PC-3 (cell line): ENCODE data around the gene SMARCD3. TPM values are rescaled to one million over a fixed set of nuclear protein-coding genes. Genes with fewer than 3 reads are reported as not detected.
A peak's percentile ranks its signal among the peaks of the same experiment; 100 is the strongest.

ENCODE experiments used
- ATAC-seq: fragments of 200-7000 bp; cut with Tn5 transposase; 2 replicates; pipeline ENCODE4 v1.9.1; 2020; ENCODE audit warnings: mild to moderate bottlenecking, moderate library complexity
- BruUV-seq: library from RNA; stranded (reverse); fragments of 400-500 nt; replicated peaks from 2 replicates; lab custom pipeline; 2021; lab: Mats Ljungman, UMichigan
- CTCF ChIA-PET: fragments of 300-600 bp; sonication (Branson Sonifier 250); formaldehyde crosslinking; loops from one replicate; lab custom pipeline; 2022; ENCODE audit warnings: antibody characterized with exemption; lab: Charles Lee
- POLR2A ChIA-PET: fragments of 300-600 bp; sonication (Branson Sonifier 250); formaldehyde crosslinking; loops from one replicate; lab custom pipeline; 2022; ENCODE audit warnings: antibody characterized with exemption; ENCODE audit not compliant: unreplicated experiment; lab: Charles Lee
- DNase-seq: peaks from one replicate; pipeline ENCODE4 v3.0.0-alpha.2; 2015
- H2AFZ ChIP-seq: fragments of 300-600 bp; sonication (generic); 2 replicates; pipeline ENCODE4 v1.6.0; 2016; ENCODE audit warnings: antibody characterized with exemption, low read length
- H3F3A ChIP-seq: fragments of 300-600 bp; sonication (generic); one replicate; pipeline ENCODE4 v1.6.0; 2017; ENCODE audit warnings: antibody characterized with exemption, low read length, control low read depth, mild to moderate bottlenecking; ENCODE audit not compliant: unreplicated experiment
- H3K27ac ChIP-seq: fragments of 300-600 bp; sonication (generic); 2 replicates; pipeline ENCODE4 v1.5.1; 2016; ENCODE audit warnings: mild to moderate bottlenecking, low read length
- H3K27me3 ChIP-seq: fragments of 300-600 bp; sonication (generic); 2 replicates; pipeline ENCODE4 v1.6.1; 2016; ENCODE audit warnings: low read length, mixed read lengths
- H3K36me3 ChIP-seq: fragments of 300-600 bp; sonication (generic); 2 replicates; pipeline ENCODE4 v1.6.1; 2016; ENCODE audit warnings: low read depth, mixed run types, low read length, mixed read lengths
- H3K4me1 ChIP-seq: fragments of 300-600 bp; sonication (generic); 2 replicates; pipeline ENCODE4 v1.5.1; 2016; ENCODE audit warnings: low read length; ENCODE audit not compliant: insufficient read depth
- H3K4me2 ChIP-seq: fragments of 300-600 bp; sonication (generic); 2 replicates; pipeline ENCODE4 v1.6.0; 2016; ENCODE audit warnings: low read length
- H3K4me3 ChIP-seq: fragments of 300-600 bp; sonication (generic); 2 replicates; pipeline ENCODE4 v1.5.1; 2016; ENCODE audit warnings: mild to moderate bottlenecking, low read length, mixed read lengths
- H3K79me2 ChIP-seq: fragments of 300-600 bp; sonication (generic); 2 replicates; pipeline ENCODE4 v1.6.1; 2017; ENCODE audit warnings: low read length, mixed read lengths
- H3K9ac ChIP-seq: fragments of 300-600 bp; sonication (generic); 2 replicates; pipeline ENCODE4 v1.6.0; 2016; ENCODE audit warnings: mild to moderate bottlenecking, low read length
- H3K9me2 ChIP-seq: fragments of 300-600 bp; sonication (generic); replicated peaks from 2 replicates; pipeline ENCODE4 v1.6.1; 2016; ENCODE audit warnings: mixed run types, low read length, mixed read lengths
- H3K9me3 ChIP-seq: fragments of 300-600 bp; sonication (generic); 2 replicates; pipeline ENCODE4 v1.6.1; 2016; ENCODE audit warnings: low read length, mixed read lengths
- H4K20me1 ChIP-seq: fragments of 300-600 bp; sonication (generic); 2 replicates; pipeline ENCODE4 v1.6.1; 2016; ENCODE audit warnings: low read length, mixed read lengths
- CTCF ChIP-seq: fragments of 300-600 bp; sonication (generic); conservative IDR thresholded peaks from 2 replicates; pipeline ENCODE4 v1.5.1; 2017; ENCODE audit warnings: antibody characterized with exemption, low read depth, mild to moderate bottlenecking, low read length
- EZH2 ChIP-seq: fragments of 300-600 bp; sonication (generic); IDR thresholded peaks from one replicate; pipeline ENCODE4 v1.6.1; 2017; ENCODE audit warnings: antibody characterized with exemption, mild to moderate bottlenecking, low read length; ENCODE audit not compliant: unreplicated experiment
- EZH2phosphoT487 ChIP-seq: fragments of 300-600 bp; sonication (generic); IDR thresholded peaks from 2 replicates; pipeline ENCODE4 v1.6.1; 2018; ENCODE audit warnings: mild to moderate bottlenecking, antibody characterized with exemption, low read length, borderline replicate concordance
- intact Hi-C: fragments of 100-400 bp; cut with micrococcal nuclease; formaldehyde crosslinking; loops from 2 replicates; pipeline ENCODE4 v1.9.0; 2023
- total RNA-seq: library from RNA; depleted of rRNA; stranded (reverse); fragments of >200 nt; gene quantifications from 2 replicates; pipeline ENCODE4 v1.2.3, GENCODE V29; 2014

The SMARCD3 gene
- total RNA-seq, 1 experiment from 2014 or later: 9.1 TPM

GRCh38 chr7:151240942-151241754 lies 7.3 kb downstream of the SMARCD3 start:
- no peak overlapping the region for H3K27ac ChIP-seq
- no peaks in the 10 kb centered on the region for H4K20me1 ChIP-seq

GRCh38 chr7:151240536-151240935 lies 8.0 kb downstream of the SMARCD3 start:
- no peak for TF ChIP-seq EZH2
- TF ChIP-seq CTCF: no peak
- TF ChIP-seq EZH2phosphoT487: no peak
- no peaks in the 10 kb centered on the region for H3K4me1 ChIP-seq
- no peak overlapping the region for H3K4me3 ChIP-seq
- peaks cover 15% of the 10 kb centered on the region for H3K79me2 ChIP-seq
- no peak for ATAC-seq
- no peak for DNase-seq
- no peaks in the 10 kb centered on the region for H3F3A ChIP-seq
- H3K9me2 ChIP-seq: no peaks in the 10 kb centered on the region
- no peak overlapping the region for H3K27ac ChIP-seq
- POLR2A ChIA-PET: no interaction called here
- no peak overlapping the region for H3K9ac ChIP-seq
- BruUV-seq: no TSS peak
- H3K36me3 ChIP-seq: peaks cover 7% of the 10 kb centered on the region
- no peaks in the 10 kb centered on the region for H3K9me3 ChIP-seq
- no peaks in the 10 kb centered on the region for H4K20me1 ChIP-seq
- CTCF ChIA-PET: no interaction called here
- H2AFZ ChIP-seq: no peak overlapping the region
- H3K4me2 ChIP-seq: no peak overlapping the region
- H3K27me3 ChIP-seq: no peaks in the 10 kb centered on the region
- intact Hi-C loops: no loop called here

More at GRCh38 chr7:151240942-151241754, 7.3 kb downstream of the SMARCD3 start:
- H3K9me2 ChIP-seq: no peaks in the 10 kb centered on the region
- CTCF ChIA-PET: no interaction called here
- H3K9me3 ChIP-seq: no peaks in the 10 kb centered on the region
- no peaks in the 10 kb centered on the region for H3F3A ChIP-seq
- DNase-seq (no peak), ATAC-seq (no peak)
- POLR2A ChIA-PET: no interaction called here
- peaks cover 7% of the 10 kb centered on the region for H3K36me3 ChIP-seq
- no peaks in the 10 kb centered on the region for H3K4me1 ChIP-seq
- no peak overlapping the region for H3K9ac ChIP-seq
- TSS peak; percentile 12 for BruUV-seq
- H3K79me2 ChIP-seq: peaks cover 9% of the 10 kb centered on the region; the same call in 1 of the 2 replicates
- H3K4me3 ChIP-seq: no peak overlapping the region
- H2AFZ ChIP-seq: no peak overlapping the region
- TF ChIP-seq EZH2 (no peak), EZH2phosphoT487 (no peak), CTCF (no peak)
- H3K4me2 ChIP-seq: no peak overlapping the region
- no peaks in the 10 kb centered on the region for H3K27me3 ChIP-seq
- intact Hi-C loops: no loop called here

DNA sequence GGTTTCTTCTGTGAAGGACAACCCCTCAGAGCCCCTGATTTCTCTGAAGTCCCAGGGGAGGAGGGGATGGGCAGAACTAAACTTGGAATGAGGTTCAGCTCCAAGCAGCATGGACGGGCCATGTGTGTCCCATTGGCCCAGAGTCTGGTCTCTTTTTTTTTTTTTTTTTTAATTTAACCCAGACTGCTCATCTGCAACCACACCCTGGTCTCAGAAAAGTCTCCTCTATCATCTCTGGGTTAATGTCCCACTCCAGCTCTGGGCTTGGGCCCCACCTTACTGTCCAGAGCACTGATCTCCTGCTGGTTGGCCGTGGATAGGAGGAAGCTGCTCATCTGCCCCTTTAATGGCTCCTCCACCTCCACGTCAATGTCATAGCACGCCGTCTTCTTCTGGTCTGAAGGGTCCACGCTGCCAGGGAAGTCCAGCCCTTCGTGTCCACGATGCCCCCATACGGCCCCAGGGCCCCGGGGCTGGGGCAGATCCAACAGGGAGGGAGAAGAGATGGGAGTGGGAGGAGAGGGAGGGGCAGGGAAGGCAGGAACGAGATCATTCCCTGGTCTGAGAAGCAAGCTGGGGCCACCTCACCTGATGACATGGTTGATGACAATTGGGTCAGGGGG lies 8.5 kb downstream of the SMARCD3 start:
- H3K9me2 ChIP-seq: no peaks in the 10 kb centered on the region
- H3K9ac ChIP-seq: no peak overlapping the region
- DNase-seq: no peak
- no peak overlapping the region for H3K27ac ChIP-seq
- no peaks in the 10 kb centered on the region for H4K20me1 ChIP-seq
- no TSS peak for BruUV-seq
- H3K4me2 ChIP-seq: no peak overlapping the region
- H3K4me3 ChIP-seq: no peak overlapping the region
- H2AFZ ChIP-seq: no peak overlapping the region
- ChIA-PET POLR2A (no interaction called here), CTCF (no interaction called here)
- no peaks in the 10 kb centered on the region for H3K27me3 ChIP-seq
- intact Hi-C loops: no loop called here
- H3K4me1 ChIP-seq: no peaks in the 10 kb centered on the region
- H3K9me3 ChIP-seq: no peaks in the 10 kb centered on the region
- H3K36me3 ChIP-seq: peaks cover 13% of the 10 kb centered on the region
- TF ChIP-seq EZH2phosphoT487 (no peak), EZH2 (no peak), CTCF (no peak)
- no peak for ATAC-seq
- peaks cover 21% of the 10 kb centered on the region for H3K79me2 ChIP-seq
- no peaks in the 10 kb centered on the region for H3F3A ChIP-seq
